Right renal cortex interstitium (tissue), 3 donors: ENCODE measurements around the gene DOK7. TPM values are rescaled to one million over a fixed set of nuclear protein-coding genes. Genes with fewer than 3 reads are reported as not detected.

ENCODE experiments used
- DNase-seq, 3 donors: peaks; one replicate each; pipeline ENCODE4 v3.0.0-alpha.2; 2013; ENCODE audit warnings: low read depth in 3 of 3, low spot score in 2 of 3
- polyA plus RNA-seq, 3 donors: library from polyadenylated mRNA; unstranded; fragments of 120-200 nt; gene quantifications; one replicate each; pipeline ENCODE4 v1.2.1, GENCODE V29; 2013; ENCODE audit not compliant: insufficient read length in 3 of 3

Gene DOK7
- polyA plus RNA-seq, 3 donors: 1.2 to 2.3 (median 1.6) TPM

DNA sequence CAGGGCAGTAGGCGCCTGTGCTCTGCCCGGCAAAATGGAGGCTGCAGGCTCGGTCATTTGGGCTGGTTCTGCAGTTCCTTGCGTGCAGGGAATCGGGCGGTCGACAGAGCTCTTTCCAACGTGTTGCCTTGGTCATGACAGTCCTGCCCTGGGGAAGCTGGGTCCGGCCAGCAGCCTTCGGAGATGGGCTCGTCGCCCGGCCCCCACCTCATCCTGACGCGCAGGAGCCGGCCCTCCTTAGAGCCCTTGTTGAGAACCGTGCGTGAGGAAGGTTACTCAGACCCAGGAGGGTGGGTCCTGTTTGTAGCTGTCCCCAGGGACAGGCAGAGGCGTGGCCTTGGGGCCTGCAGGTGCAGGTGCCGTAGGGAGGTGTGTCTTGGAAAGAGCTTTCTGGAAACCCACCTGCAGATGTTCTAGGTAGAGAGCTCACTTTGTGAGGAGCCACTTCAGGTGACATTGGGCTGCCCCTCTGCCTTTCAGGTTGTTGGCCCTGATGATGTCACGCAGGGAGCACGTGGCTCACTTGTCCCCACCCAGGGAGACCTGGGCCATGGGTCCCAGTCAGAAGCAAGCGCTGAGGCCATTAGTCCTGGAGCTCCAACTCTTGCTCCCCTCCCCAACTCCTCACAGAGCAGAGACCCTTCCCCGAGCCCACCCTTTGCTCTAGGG is 36.5 kb upstream of the DOK7 start:
- DNase-seq: no peak

DNA sequence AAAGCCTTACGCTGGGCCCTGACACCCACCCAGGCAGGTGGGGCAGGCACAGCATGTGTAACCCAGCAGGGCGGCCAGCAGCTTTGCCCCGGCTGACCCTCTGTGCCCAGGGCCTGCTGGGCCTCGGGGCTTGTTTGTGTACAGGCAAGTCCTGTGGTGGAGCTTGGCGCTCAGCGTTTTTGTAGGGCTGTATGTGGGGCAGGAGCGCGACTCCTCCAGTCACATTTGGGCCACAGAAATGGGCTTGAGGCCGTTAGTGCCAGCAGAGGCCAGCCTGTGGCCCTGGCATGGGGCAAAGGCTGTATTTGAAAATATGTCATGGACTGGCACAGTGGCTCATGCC is 36.0 kb upstream of the DOK7 start:
- DNase-seq: no peak

DNA sequence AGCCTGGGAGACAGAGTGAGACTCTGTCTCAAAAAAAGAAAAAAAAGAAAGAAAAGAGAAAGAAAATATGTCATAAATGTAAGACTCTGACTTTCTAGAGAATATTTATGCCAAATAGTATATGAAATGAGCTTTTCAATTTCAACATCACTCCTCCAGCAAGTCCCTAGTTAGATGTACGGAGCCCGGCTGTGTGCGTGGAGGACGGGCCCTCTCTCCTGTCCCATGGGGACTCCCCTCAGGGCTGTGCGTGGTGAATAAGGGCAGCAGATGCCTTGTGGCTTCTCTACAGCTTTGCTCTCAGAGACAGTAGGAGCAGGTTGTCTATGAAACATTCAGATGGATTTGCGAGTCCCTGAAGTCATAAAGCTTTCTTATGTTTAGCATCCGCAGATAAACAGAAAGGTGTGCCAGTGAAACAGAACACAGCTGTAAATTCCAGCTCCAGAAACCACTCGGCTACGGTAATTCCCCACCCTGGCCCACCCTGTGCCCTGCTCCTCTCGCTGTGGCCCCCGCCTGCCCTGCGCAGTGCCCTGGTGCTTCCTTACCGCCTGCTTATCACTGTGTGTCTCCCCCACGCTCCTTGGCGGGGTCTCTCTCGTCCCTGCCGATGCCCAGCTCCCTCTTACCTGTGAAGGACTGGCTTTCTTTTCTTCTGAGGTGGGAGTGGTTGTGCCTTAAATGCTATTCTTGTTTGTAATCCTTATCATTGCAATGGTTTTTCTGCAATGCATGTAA is 35.2 kb upstream of the DOK7 start:
- no peak for DNase-seq

DNA sequence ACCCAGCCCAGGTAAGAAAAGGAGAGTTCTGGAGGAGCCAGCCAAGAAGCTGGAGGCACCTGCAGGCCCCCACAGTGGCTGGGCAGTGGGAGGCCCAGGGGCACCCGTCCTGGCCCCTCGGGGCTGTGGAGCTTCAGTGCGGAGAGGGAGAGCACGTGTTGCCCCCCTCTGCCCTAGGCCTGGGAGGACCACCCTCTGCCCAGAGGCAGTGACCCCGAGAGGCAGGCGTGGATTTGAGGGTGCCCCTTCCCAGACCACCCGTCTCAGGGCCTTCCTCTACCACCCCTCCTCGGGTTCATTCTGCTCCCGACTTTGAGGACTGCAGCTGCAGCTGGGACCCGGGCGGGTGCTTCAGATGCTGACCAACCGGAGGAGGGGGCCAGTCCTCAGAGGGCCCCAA is 33.5 kb upstream of the DOK7 start:
- DNase-seq: no peak

DNA sequence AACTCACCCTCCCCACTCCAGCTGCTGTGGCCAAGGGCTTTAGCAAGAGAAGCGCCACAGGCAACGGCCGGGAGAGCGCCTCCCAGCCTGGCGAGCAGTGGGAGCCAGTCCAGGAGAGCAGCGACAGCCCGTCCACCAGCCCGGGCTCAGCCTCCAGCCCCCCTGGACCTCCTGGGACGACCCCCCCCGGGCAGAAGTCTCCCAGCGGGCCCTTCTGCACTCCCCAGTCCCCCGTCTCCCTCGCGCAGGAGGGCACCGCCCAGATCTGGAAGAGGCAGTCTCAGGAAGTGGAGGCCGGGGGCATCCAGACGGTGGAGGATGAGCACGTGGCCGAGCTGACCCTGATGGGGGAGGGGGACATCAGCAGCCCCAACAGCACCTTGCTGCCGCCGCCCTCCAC is 32.6 kb upstream of the DOK7 start:
- no peak for DNase-seq

DNA sequence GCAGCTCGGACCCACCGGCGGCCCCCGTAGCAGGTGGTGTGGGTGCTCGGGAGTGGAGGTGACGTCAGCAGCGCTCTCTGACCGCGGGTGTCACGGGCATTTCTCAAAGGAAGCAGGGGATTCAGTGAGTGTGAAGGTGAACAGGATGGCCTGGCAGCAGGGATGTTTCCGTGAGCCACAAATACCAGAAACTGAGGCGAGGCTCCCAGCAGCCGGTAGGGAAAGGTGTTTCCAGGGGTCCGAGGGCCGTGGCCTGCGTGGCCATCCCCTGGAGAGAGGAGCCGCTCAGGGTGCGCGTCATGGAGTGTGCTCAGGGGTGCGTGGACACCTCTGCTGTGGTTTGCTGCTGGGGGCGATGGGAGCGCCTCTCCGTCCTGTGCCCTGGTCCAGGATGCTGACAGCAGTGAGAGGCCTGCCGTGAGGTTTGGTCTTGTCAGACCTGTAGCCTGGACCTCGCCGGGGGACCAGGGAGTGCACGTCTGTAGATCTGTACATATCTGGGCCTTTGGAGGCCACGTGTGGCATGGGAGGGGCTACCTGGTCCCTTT is 31.6 kb upstream of the DOK7 start:
- no peak for DNase-seq

DNA sequence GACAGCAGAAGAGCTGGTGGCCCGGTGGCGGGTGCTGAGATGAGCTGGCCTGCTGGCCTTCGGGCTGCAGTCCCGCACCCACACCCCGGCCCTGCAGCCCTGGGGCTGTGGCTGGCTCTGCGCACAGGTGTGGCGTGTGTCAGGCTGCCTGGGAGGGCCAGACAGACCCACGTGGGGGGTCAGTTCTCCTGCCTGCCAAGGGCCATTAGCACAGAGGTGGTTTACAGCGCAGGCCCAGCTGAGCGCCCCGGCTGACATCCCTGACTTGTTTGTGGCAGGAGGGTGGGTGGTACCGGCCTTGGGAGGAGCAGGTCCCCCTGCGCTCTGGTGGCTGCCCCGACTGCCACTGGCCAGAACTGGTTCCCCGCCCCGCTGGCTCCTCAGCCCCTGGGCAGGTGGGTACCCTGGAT is 30.7 kb upstream of the DOK7 start:
- no peak for DNase-seq

DNA sequence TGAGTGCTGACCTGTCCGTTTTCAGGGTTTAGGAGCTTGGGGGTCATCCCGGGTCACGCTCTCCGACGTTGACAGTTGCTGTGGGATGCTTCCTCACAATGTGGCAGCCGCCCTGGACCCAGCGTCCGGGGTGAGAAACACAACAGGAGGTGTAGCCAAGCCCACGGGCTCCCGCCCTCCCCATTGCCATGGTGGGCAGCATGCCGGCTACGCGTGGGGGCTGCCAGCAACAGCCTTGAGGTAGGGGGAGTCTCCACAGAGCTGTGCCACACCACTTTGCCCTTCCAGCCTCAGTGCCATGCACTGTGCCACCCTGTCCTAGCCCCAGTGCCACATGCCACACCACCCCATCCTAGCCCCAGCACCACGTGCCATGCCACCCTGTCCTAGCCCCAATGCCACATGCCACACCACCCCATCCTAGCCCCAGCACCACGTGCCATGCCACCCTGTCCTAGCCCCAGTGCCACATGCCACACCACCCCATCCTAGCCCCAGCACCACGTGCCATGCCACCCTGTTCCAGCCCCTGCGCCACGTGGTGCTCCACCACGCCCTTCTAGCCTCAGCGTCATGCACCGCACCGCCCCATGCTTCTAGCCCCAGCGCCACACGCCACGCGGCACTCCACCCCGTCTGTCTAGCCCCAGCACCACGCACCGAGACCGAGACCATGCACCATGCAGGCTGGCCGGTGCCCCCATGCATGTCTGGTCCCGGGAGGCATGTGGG is 29.8 kb upstream of the DOK7 start:
- DNase-seq: no peak

DNA sequence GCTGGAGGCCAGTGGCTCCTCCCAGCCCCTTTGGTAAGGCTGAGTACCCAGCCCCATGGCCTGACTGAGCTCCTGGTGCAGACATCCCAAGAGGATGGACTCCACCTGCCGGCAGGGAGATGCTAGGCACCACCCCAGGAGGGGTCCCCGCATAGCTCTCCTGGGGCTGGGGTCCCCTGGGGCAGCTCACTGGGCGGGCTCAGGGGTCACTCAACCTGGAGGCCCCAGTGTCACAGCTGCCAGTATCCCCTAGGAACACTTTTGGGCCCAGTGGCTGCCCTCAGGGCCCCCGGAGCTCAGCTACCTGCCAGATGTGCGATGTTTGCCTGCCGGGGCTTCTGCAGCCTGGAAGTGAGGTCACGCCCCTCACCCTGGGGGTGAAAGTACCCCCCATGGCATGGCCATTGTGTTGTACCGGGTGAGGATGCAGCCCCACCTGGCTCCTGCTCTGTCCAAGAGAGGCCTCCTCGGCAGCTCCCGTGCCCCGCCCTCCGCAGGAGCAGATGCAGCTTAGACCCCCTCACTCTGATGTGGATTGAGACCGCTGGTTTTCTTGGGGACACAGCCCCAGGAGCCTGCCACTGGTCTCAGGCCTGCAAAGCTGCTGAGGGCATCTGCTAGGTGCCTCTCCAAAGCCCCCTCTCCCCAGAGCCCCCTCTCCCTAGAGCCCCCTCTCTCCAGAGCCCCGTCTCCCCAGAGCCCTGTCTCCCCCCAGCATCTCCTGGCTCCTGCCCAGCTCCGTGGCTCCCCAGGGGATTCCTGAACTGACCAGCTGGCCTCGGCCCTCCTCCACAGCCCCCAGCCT is 28.0 kb upstream of the DOK7 start:
- DNase-seq: no peak

DNA sequence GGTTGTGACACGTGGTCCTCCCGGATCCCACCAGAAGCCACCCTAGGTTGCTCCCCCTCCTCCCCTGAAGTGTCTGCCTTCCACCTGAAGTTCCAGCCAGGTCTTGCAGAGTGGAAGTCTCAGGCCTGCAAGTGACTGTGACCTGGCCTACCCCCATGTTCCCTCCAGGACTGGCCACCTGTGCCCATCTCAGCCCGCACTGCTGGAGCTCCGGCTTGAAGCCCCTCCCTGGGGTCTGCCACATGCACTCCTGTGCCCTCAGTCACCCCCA is 27.5 kb upstream of the DOK7 start:
- DNase-seq: no peak

DNA sequence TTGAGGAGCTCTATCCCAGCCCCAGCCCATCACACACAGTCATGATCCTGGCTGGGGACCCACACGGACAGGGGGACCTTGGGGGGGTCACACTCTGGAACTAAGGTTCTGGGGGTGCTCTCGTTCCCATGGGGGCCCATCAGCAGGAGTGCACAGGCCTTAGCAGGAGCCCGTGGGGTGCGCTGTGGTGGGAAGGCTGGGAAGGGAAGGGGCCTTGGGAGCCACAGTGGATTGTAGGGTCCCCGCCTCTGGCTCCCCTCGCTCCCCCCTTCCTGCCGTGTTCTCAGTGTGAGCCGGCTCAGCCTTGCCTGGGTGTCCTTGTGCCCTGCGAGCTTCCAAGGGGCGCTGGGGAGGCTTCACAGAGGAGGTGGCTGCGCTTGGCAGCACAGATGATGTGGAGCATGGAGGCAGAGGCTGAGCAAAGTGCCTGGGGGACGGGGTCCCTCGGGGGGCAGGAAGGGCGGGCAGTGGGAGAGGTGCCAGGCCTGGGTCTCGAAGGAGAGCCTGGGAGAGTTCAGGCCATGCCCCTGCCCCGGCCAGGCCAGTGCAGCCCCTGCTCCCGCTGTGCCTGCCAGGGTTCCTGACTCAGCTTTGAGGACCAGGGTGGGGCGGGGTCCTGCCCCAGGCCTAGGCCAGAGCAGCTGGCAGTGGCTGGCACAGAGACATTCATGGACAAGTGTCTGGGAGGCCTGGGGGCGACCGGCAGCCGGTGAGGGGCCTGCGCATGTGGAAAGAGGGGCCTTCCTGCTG is 26.9 kb upstream of the DOK7 start:
- DNase-seq: no peak

DNA sequence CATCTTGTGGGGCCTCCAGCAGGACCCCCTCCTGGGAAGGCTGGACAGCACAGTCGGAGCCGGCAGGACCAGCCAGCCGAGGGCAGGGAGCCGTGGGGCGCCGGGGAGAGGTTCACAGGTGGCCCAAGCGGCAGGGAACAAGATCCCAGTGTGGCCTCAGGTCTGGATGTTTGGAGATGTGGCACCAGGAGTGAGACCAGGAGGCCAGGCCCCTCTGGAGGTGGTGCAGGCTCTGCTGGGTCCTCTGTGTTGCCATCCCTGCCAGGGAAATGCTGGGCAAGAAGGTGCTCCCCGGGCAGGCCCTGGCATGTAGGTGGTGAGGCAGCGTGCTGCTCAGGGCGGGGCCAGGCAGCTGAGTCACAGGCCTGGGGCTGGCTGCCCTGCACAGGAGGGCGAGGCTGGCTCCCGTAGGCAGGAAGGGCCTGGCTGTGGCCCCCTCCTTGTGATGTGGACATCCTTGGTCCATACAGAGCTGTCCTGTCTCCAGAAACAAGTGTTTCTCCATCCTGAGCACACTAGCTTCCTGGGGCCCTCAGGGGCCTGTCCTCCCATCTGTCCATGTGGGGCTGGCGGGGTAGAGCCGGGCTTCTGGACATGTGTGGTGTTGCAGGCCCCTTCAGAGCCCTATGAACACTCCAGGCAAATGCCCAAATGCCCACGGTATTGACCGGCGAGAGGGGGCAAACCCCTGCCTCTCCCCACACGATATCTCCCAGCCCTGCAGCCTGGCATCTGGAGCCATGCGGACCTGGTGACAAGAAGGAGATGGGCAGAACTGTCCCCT is 26.1 kb upstream of the DOK7 start:
- DNase-seq: no peak

DNA sequence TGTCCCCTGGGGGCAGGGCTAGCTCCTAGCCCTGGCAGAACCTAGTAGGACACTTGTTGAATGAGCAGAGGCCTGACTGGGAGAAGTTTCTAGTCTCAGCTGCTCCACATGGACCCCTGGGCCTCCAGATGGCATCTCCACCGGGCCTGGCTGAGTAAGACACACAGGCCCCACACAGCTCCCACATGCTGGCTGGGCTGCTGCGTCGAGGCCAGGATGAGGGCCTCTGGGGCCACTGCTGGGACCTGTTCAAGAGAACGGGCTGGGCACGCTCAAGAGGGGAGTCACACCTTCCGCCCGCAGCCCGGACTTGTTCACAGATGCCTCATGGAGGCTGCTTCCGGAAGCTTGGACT is 25.5 kb upstream of the DOK7 start:
- DNase-seq: no peak

DNA sequence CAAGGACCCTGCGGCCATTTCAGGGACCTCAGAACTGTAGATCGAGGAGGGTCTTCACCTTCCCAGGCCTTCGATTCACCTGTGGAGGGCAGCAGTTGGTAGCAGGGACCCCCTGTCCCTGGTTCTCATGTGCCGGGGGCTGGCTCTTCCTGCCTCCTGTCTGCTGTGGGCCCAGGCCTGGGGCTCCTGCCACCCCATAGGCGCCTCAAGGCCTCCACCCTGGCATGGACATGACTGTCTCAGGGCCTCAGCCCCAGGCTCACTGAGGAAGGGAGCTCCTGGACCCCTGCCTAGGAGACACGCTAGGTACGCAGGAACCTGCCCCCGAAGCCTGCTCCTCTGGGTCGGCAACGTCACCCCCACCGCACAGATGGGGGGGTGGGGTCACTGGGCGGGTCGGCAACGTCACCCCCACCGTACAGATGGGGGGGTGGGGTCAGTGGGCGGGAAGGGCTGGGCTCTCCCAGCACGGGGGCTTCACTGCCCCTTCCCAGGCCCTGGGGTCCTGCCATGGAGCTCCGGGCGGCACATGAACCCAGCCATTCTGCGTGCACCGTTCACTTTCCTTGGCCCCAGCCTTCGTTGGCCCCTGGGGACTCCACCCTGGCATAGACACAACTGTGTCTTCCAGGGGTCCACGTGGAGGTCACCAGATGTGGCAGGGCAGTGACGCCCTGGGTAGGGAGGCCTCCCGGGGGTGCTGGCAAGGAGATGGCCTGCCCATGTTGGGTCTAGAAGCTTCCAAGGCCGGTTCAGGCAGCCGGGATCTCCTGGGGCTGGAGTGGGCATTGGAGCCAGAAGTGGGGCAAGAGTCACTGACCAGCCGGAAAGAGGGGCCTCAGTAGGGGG is 24.9 kb upstream of the DOK7 start:
- no peak for DNase-seq

DNA sequence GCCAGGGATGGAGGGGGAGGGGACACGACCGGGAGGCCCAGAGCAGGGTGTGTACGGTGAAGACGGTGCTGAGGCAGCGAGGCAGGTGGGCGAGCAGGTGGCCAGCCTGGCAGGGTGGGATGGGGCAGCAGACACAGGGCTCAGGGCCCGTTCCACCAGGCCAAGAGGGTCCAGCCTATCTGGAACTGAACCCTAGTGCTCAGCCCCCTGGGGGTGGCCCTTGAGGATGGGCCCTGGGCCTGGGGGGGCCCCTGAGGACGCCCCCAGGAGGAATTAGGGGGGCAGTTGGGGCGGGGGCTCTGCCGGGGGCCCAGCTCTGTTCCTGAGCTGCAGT is 24.3 kb upstream of the DOK7 start:
- DNase-seq: no peak

DNA sequence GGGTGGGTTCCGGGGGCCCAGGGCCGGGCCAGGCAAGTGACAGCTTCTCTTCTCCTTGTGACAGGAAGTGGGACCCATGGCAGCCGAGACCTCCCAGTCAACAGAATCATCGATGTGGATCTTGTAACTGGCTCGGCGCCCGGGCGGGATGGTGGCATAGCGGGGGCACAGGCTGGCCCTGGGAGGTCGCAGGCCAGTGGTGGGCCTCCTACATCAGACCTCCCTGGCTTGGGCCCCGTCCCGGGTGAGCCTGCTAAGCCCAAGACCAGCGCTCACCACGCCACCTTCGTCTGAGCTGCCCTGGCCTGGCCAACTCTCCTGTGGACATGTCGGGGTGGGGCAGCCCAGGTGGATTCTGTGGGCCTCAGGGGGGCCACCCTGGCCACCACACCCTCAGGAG is 23.7 kb upstream of the DOK7 start:
- DNase-seq: no peak

DNA sequence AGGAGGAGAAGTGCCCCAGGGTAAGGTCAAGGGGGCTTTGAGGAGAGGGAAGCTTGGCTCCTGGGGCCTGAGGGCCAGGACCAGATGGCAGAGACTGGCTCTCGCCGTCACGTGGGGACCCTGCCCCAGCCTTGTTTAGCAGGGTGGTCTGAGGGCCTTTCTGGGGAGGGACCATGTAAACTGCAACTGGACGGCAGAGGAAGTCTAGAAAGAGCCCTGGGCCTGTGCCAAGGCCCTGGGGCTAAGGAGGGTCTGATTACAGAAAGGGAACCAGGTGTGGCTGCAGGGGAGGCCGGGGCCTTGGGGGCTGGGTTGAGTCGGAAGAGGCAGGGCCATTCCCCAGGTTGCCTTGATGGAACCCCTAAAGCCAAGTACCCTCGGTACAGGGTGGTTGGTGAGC is 23.1 kb upstream of the DOK7 start:
- no peak for DNase-seq

DNA sequence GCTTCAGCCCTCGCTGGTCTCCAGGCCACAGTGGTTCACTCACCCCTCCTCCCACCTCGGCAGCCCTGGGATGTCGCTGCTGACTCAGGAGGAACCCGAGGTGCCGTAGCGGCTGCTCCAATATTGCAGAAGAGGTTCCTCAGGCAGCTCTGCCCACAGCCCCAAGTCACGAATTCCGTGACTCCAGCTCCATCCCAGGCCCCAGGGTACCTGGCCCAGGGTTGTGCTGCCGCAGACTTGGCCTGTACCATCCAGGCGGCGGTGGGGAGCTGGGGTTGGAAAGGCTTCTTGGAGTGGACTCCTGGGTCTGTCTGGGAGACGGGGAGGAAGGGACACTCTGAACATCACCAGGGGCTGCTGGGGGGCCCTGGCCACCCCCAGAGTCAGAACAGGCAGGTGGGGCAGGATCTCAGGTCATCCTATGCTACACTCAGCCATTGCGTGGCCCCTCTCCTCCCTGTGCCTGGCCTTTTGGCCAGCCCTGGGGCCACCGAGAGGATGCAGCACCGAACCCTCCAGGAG is 22.1 kb upstream of the DOK7 start:
- no peak for DNase-seq
